ENCODE measurements around the gene DLX5. TPM values are rescaled to one million over a fixed set of nuclear protein-coding genes. Genes with fewer than 3 reads are reported as not detected.

Gene DLX5
- total and polyA plus RNA-seq, 2 of the 4 experiments (the other 2 are of a cell fraction): not detected

GRCh38 chr7:97020996-97021746 lies 3.5 kb downstream of the DLX5 start:
- H3K27ac ChIP-seq (ENCODE audit: insufficient read depth, low read length): no peak overlapping the region
- H2BK120ac ChIP-seq (ENCODE audit: low read depth, low read length): no peak overlapping the region
- no peaks in the 10 kb centered on the region for H3K79me1 ChIP-seq (ENCODE audit: low read depth in 1 of 2, low read length in 2 of 2)
- no peak overlapping the region for H3K4me3 ChIP-seq (ENCODE audit: insufficient read depth, low read depth, low read length)
- TF ChIP-seq NFE2L2 (IDR thresholded peaks at IDR 0.05; ENCODE audit: low read depth, low read length): no peak
- TF ChIP-seq MAZ (IDR thresholded peaks at IDR 0.05; ENCODE audit: borderline replicate concordance, low read depth, low read length): no peak
- TF ChIP-seq MXI1 (IDR thresholded peaks at IDR 0.05; ENCODE audit: borderline replicate concordance, low read depth, low read length): no peak
- TF ChIP-seq SMC3 (IDR thresholded peaks at IDR 0.05; ENCODE audit: low read depth, low read length): no peak
- TF ChIP-seq FOS (IDR thresholded peaks at IDR 0.05; ENCODE audit: low read depth, low read length): no peak
- no peak for TF ChIP-seq RCOR1 (IDR thresholded peaks at IDR 0.05; ENCODE audit: insufficient replicate concordance, low read length)
- TF ChIP-seq POLR2A (IDR thresholded peaks at IDR 0.05; ENCODE audit: low read depth, low read length): no peak
- no peak for TF ChIP-seq RFX5 (IDR thresholded peaks at IDR 0.05; ENCODE audit: low read depth, low read length)
- no peak for TF ChIP-seq ELK1 (IDR thresholded peaks at IDR 0.05; ENCODE audit: borderline replicate concordance, low read depth, low read length)
- no peak for TF ChIP-seq CHD1 (IDR thresholded peaks at IDR 0.05; ENCODE audit: low read depth, low read length)
- no peak for TF ChIP-seq RAD21 (IDR thresholded peaks at IDR 0.05; ENCODE audit: low read length)
- TF ChIP-seq CEBPB (IDR thresholded peaks at IDR 0.05; ENCODE audit: low read depth, low read length): no peak
- no peak overlapping the region for H2AK5ac ChIP-seq (ENCODE audit: low read depth, low read length)
- no peak overlapping the region for H3K4ac ChIP-seq (ENCODE audit: low read depth, low read length)
- no peak overlapping the region for H2BK20ac ChIP-seq (ENCODE audit: low read depth, low read length)
- no peak overlapping the region for H4K91ac ChIP-seq (ENCODE audit: insufficient read depth, low read depth, low read length)
- no peak overlapping the region for H3K14ac ChIP-seq (replicated peaks; ENCODE audit: low read depth, low read length)
- DNase-seq (no peak), ATAC-seq (ENCODE audit: low read depth) (no peak)
- no peaks in the 10 kb centered on the region for H3K9me1 ChIP-seq (ENCODE audit: insufficient read depth, low read length)
- no peak overlapping the region for H3K56ac ChIP-seq (ENCODE audit: extremely low read depth, insufficient read depth, low read length)
- no peak overlapping the region for H2AFZ ChIP-seq (replicated peaks; ENCODE audit: low read length, poor library complexity)
- no peak overlapping the region for H3K18ac ChIP-seq (ENCODE audit: low read depth, low read length)
- H3K4me2 ChIP-seq (ENCODE audit: low read depth, low read length): no peak overlapping the region
- H4K8ac ChIP-seq (ENCODE audit: low read depth in 2 of 2, low read length in 2 of 2): no peak overlapping the region
- H3K9me3 ChIP-seq (ENCODE audit: control insufficient read depth, insufficient read depth, low read length): peaks cover 7% of the 10 kb centered on the region
- no TSS peak for BruUV-seq (replicated peaks)
- no peak overlapping the region for H2BK5ac ChIP-seq (ENCODE audit: low read depth, low read length, poor library complexity, severe bottlenecking)
- dilution Hi-C loops (cut with HindIII; ENCODE audit: low sequenced_read_pairs, unreplicated experiment) (no loop called here), in situ Hi-C loops (cut with MboI; ENCODE audit: low sequenced_read_pairs) (loop anchor here (10.0 kb wide), 1 partner anchor 946 kb away; no protein-coding TSS in a partner anchor), intact Hi-C loops (cut with micrococcal nuclease) (no loop called here)
- no peak overlapping the region for H3K23ac ChIP-seq (ENCODE audit: low read depth, low read length)
- H3K9ac ChIP-seq (ENCODE audit: low read depth, low read length): no peak overlapping the region
- H4K5ac ChIP-seq (ENCODE audit: low read depth, low read length): no peak overlapping the region
- no peaks in the 10 kb centered on the region for H3K36me3 ChIP-seq (ENCODE audit: control insufficient read depth, insufficient read depth, low read length)
- no peaks in the 10 kb centered on the region for H4K20me1 ChIP-seq (ENCODE audit: insufficient read depth, low read length)
- no peak overlapping the region for H2AK9ac ChIP-seq (replicated peaks; ENCODE audit: low read depth, low read length, poor library complexity)
- peaks cover 85% of the 10 kb centered on the region for H3K27me3 ChIP-seq (ENCODE audit: control insufficient read depth, insufficient read depth, low read length)
- H2BK15ac ChIP-seq (ENCODE audit: low read depth, low read length): no peak overlapping the region
- no peaks in the 10 kb centered on the region for H3K4me1 ChIP-seq (ENCODE audit: control insufficient read depth, insufficient read depth, low read length)
- CTCF ChIA-PET: no interaction called here
- POLR2A ChIA-PET (ENCODE audit: unreplicated experiment): no interaction called here
- 39% methylated on average over 24 of the region's 67 CpGs; no CpG with 5 or more reads in 1 of the 2 experiments for WGBS, 2 experiments (ENCODE audit: extremely low coverage in 2 of 2, insufficient read length in 1 of 2)

All from IMR-90 (cell line).